Activated naive CD8-positive, alpha-beta T cell treated with anti-CD3 and anti-CD28 coated beads for 36 hours (primary cell): Measurements from ENCODE around the gene FABP6. TPM values are rescaled to one million over a fixed set of nuclear protein-coding genes. Genes with fewer than 3 reads are reported as not detected.

Experiments
- DNase-seq: peaks from one replicate; pipeline ENCODE4 v3.0.0; 2021
- H3K27ac Mint-ChIP-seq: one replicate; pipeline ENCODE4 v1.8.0; 2022; ENCODE audit warnings: mild to moderate bottlenecking, moderate library complexity, mixed read lengths
- H3K27me3 Mint-ChIP-seq: one replicate; pipeline ENCODE4 v1.8.0; 2022; ENCODE audit warnings: mild to moderate bottlenecking, mixed read lengths
- H3K36me3 Mint-ChIP-seq: one replicate; pipeline ENCODE4 v1.8.0; 2021; ENCODE audit warnings: mild to moderate bottlenecking, mixed read lengths
- H3K4me1 Mint-ChIP-seq: one replicate; pipeline ENCODE4 v1.8.0; 2021; ENCODE audit warnings: mixed read lengths
- H3K4me3 Mint-ChIP-seq: one replicate; pipeline ENCODE4 v1.8.0; 2022; ENCODE audit warnings: mild to moderate bottlenecking, moderate library complexity, mixed read lengths
- H3K9me3 Mint-ChIP-seq: one replicate; pipeline ENCODE4 v1.8.0; 2022; ENCODE audit warnings: mixed read lengths
- total RNA-seq, 2 experiments: library from RNA; stranded (reverse); gene quantifications; one replicate each; pipeline ENCODE4 v1.2.3, GENCODE V29; 2021

FABP6 gene
- total RNA-seq, 2 experiments from 2014 or later: not detected

- DNase-seq: no peak
- H3K4me1 Mint-ChIP-seq: no peaks in the 10 kb centered on the region
- H3K4me3 Mint-ChIP-seq: no peak overlapping the region
- H3K9me3 Mint-ChIP-seq: no peaks in the 10 kb centered on the region
- no peaks in the 10 kb centered on the region for H3K36me3 Mint-ChIP-seq
- no peaks in the 10 kb centered on the region for H3K27me3 Mint-ChIP-seq
- H3K27ac Mint-ChIP-seq: no peak overlapping the region
These were observed 58.2 kb downstream of the FABP6 start for GRCh38 chr5:160287378-160288051.

Other genes with a start within 250 kb of the FABP6 start
- 10 to 100 TPM; 69.7 to 73.9 TPM for gene TTC1, start 220.4 kb upstream of the FABP6 start, total RNA-seq
- 10 to 100 TPM; 17.1 to 17.8 TPM for gene PWWP2A, start 110.1 kb upstream of the FABP6 start, total RNA-seq
- gene CCNJL, start 83.1 kb downstream of the FABP6 start, total RNA-seq: not detected
- not detected for gene C1QTNF2, start 141.1 kb downstream of the FABP6 start, total RNA-seq
- gene FAM200C, start 170.5 kb downstream of the FABP6 start, total RNA-seq: under 1 TPM; 0.48 to 0.68 TPM
- 10 to 100 TPM; 42.2 to 43.7 TPM for gene SLU7, start 189.6 kb downstream of the FABP6 start, total RNA-seq
- gene PTTG1, start 192.3 kb downstream of the FABP6 start, total RNA-seq: 100 to 1,000 TPM; 102 to 105 TPM